Esophagus mucosa (tissue), 1 donor: ENCODE data around the gene CTDSPL. TPM values are rescaled to one million over a fixed set of nuclear protein-coding genes. Genes with fewer than 3 reads are reported as not detected.

ENCODE experiments used
- ATAC-seq: fragments of 200-7000 bp; cut with Tn5 transposase; one replicate; pipeline ENCODE4 v1.9.1; 2020
- total RNA-seq: library from RNA; stranded (reverse); gene quantifications from one replicate; pipeline ENCODE4 v1.2.4, GENCODE V29; 2023
- donor health status: DM: yes; HTN: yes; CAD: no.

The CTDSPL gene
- total RNA-seq, 1 donor from 2014 or later = 27.2 TPM

- no peak for ATAC-seq
Measured at GRCh38 chr3:38002940-38003339, 141.3 kb downstream of the CTDSPL start.

- peak; percentile 3 for ATAC-seq
Measured at GRCh38 chr3:38003371-38003816, 141.7 kb downstream of the CTDSPL start.

- ATAC-seq = no peak
Measured at GRCh38 chr3:38003817-38004414, 142.2 kb downstream of the CTDSPL start.

GRCh38 chr3:38004415-38005075, 142.9 kb downstream of the CTDSPL start:
- ATAC-seq = peak; percentile 70

GRCh38 chr3:38005076-38006020, 143.7 kb downstream of the CTDSPL start:
- no peak for ATAC-seq

- ATAC-seq = no peak
Measured at GRCh38 chr3:38006031-38006430, 144.4 kb downstream of the CTDSPL start.

GRCh38 chr3:38006445-38006995, 144.8 kb downstream of the CTDSPL start:
- ATAC-seq = no peak

- ATAC-seq = no peak
Measured at GRCh38 chr3:38007754-38008090, 146.0 kb downstream of the CTDSPL start.

- no peak for ATAC-seq
Measured at GRCh38 chr3:38008191-38008701, 146.6 kb downstream of the CTDSPL start.

GRCh38 chr3:38008971-38009580, 147.4 kb downstream of the CTDSPL start:
- no peak for ATAC-seq

GRCh38 chr3:38009807-38010591, 148.3 kb downstream of the CTDSPL start:
- ATAC-seq = no peak

GRCh38 chr3:38011111-38011510, 149.4 kb downstream of the CTDSPL start:
- no peak for ATAC-seq

GRCh38 chr3:38015485-38015884, 153.8 kb downstream of the CTDSPL start:
- no peak for ATAC-seq

- no peak for ATAC-seq
Measured at GRCh38 chr3:38015984-38016383, 154.3 kb downstream of the CTDSPL start.

- no peak for ATAC-seq
Measured at GRCh38 chr3:38016410-38016809, 154.7 kb downstream of the CTDSPL start.

GRCh38 chr3:38016847-38017444, 155.3 kb downstream of the CTDSPL start:
- no peak for ATAC-seq

- ATAC-seq = no peak
Measured at GRCh38 chr3:38017445-38018295, 156.0 kb downstream of the CTDSPL start.

GRCh38 chr3:38018296-38019266, 156.9 kb downstream of the CTDSPL start:
- ATAC-seq = no peak
